Measurements from ENCODE around the gene DIP2C.
"Not testable (repeated sequence)": the region's sequence is repeated elsewhere in the genome, so short reads cannot be mapped to it uniquely, and the experiment has no call there.

DIP2C gene

DNA sequence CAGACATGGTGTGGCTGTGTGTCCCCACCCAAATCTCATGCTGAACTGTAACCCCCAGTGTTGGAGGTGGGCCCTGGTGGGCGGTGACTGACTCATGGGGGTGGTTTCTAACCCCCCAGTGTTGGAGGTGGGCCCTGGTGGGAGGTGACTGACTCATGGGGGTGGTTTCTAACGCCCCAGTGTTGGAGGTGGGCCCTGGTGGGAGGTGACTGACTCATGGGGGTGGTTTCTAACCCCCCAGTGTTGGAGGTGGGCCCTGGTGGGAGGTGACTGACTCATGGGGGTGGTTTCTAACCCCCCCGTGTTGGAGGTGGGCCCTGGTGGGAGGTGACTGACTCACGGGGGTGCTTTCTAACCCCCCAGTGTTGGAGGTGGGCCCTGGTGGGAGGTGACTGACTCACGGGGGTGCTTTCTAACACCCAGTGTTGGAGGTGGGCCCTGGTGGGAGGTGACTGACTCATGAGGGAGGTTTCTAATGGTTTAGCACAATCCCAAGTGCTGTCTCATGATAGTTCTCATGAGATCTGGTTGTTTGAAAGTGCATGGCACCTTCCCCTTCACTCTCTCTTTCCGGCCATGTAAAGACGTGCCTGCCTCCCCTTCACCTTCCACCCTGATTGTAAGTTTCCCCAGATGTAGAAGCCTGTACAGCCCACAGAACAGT is 78.7 kb downstream of the DIP2C start:
- DNase-seq (ENCODE audit: low spot score), result not testable (repeated sequence)

GRCh38 chr10:609868-610545 is 79.5 kb downstream of the DIP2C start:
- peak; percentile 68 for DNase-seq (ENCODE audit: low spot score)

- DNase-seq (ENCODE audit: low spot score), result no peak
Observed at GRCh38 chr10:609262-609658, 80.2 kb downstream of the DIP2C start.

- no peak for DNase-seq (ENCODE audit: low spot score)
Observed at GRCh38 chr10:608331-609261, 80.9 kb downstream of the DIP2C start.

- DNase-seq (ENCODE audit: low spot score), result no peak
Observed at GRCh38 chr10:607545-608185, 81.8 kb downstream of the DIP2C start.

DNA sequence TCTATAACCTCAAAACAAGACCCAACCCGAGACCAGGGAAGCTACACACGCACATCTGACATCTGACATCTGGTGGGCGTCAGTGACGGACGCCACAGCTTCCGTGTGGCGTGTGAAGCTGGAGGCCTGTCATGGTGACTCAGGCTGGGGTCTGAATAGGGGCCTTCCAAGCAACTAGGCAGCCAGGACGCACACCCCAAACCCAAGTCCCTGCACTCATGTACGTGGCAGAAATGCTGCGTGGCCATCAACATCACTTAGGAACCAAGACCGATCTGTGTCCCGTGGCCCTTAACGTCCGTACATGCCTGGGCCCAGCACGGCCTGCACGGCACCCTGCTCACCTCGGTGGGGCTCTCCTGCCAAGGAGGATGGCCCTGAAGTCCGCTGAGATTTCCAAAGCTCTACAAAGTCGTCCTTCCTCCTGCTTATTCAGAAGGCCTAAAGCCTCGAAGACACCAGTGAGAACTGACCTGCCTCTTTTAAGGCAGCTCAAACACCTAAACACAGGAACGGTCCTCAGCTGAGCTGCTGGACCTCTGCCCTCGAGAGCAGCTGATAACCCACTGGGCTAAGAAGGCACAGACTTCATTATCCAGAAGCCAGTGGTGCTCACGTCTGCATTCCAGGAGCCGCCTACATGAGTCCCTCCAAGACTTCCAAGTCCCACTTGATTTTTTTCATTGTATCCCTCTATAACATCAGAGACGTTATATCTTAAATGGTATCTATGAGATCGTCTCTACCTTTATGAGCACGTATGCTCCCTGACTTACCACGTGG is 82.5 kb downstream of the DIP2C start:
- DNase-seq (ENCODE audit: low spot score), result no peak

DNA sequence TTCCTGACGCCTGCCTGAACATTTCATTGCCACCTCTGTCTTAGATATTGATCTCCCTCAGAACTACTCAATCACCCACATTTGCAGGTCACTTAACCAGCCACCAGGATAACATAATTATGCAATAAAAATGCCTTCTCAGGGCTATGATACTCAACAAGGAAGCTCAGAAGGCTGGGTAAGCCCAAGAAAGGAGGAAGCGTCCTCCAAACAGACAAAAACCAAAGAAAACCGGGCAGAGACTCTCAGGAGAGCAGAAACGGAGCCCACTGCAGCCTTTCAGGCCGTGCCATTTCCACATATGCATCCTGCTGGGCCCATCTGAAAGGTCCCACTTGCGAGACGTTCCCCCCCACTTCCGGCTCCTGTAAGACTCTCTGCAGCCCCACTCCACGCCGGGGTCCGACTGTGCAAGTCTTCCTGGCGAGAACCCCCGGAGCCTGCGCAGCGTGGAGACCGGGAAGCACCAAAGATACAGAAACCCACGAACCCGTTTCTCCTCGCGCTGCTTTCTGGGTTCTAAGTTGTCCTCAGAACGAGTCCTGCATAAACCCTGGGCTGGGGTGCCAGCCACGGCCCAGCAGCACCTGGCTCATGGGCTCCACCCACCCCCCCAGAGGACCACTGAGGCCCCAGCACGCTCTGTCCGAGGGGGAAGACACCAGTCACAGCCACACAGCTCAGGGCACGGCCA is 83.7 kb downstream of the DIP2C start:
- DNase-seq (ENCODE audit: low spot score), result peak; percentile 60

DNA sequence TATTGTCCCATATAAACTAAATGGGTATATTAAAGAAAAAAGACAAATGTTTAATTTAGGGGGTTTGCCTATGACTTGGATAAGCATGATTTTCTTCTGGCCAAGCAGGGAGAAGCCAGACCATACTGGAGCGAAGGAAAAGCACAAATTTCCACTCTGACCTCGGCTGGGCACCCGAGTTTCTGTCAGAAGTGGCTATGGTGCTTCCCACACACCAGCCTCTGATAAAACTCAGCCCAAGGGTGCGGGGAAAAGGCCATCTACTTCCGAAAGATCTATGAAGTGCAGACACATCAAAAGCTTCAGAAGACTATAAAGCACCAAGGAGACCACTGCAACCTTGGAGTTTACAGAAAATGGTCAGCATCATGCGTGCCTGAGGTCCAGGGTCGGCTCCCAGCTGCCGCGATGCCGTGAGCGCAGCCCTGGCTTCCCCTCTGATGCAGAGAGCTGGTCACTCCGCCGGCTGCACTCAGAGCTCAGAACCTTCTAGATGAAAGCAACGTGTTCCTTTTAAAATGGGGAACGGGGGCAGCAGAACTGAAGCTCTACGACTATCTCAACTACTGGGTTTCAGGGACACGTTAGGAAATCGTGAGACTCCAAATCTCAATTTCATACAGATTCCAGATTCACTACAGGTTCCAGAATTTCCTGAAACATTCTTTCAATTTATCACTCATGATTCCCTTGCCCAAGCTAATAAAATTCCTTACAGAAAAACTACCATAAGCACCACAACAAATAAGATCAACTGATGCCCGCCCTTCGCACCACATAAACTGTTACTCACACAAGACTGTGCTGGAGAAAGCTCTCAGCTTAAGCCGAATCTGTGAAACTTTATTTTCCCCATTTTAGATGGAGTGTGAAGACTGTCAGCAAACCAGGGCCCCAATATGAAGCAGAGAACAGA is 84.5 kb downstream of the DIP2C start:
- DNase-seq (ENCODE audit: low spot score), result no peak

- DNase-seq (ENCODE audit: low spot score), result no peak
Observed at GRCh38 chr10:603745-604144, 85.7 kb downstream of the DIP2C start.

DNA sequence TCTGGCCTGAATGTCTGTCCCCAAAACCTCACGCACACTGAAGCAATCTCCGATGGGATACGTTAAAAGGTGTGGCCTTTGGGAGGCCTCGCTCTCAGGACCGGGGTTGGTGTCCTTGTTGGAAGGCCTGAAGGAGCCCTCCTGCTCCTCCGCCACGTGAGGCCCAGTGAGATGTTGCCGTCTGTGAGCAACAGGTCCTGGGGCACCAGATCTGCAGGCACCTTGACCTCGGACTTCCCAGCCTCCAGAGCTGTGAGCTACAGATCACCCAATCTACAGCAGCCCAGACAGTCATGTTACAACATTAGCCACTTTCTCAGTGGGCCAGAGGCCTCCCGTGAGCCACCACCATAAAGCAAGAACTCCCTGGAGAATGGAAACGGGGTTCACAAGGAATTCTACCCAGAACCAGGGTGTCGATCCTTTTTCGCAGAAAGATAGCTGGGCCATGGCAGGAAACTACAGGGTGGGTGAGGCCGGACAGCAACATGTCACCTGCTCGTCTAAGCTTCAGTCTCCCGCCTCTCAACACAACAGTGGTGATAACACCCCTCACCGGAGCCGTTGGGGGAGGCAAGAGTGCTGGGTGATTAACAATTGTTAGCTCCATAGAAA is 87.0 kb downstream of the DIP2C start:
- DNase-seq (ENCODE audit: low spot score), result no peak

DNA sequence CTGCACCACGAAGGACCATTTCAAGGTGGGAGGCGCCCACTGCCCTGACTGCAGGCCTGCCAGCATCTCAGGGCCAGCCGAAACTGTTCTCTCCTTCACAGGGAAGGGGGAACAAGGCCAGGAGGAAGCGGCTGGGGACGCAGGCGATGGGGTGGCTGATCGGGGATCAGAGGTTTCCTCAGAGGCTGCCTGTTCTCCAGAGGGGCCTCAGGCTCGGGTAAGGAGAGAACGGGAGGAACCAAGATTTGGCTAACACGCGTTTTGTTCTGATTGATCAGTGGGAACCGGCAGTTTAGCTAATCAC is 87.9 kb downstream of the DIP2C start:
- no peak for DNase-seq (ENCODE audit: low spot score)

- DNase-seq (ENCODE audit: low spot score), result no peak
Observed at GRCh38 chr10:600876-601659, 88.4 kb downstream of the DIP2C start.

- DNase-seq (ENCODE audit: low spot score), result no peak
Observed at GRCh38 chr10:600234-600633, 89.2 kb downstream of the DIP2C start.

DNA sequence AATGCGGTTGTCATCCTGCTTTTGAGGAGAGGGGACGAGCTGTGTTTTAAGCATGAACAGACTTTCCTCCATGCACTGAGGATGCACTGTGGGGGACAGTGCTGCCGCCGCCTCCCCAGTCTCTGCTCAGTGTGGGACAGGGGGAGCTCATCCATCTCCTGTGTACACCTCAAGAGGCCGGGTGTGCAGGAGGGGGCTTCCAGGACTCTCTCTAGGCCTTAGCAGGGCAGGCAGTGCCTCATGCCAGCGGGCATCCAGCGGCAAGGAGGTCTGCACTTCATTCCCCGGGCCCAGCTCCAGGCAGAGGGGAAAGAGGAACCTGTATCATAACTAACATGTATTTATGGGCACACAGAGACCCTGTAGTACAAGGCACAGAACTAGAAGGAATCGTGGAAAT is 89.7 kb downstream of the DIP2C start:
- DNase-seq (ENCODE audit: low spot score), result no peak

- DNase-seq (ENCODE audit: low spot score), result no peak
Observed at GRCh38 chr10:598415-599170, 90.9 kb downstream of the DIP2C start.

DNA sequence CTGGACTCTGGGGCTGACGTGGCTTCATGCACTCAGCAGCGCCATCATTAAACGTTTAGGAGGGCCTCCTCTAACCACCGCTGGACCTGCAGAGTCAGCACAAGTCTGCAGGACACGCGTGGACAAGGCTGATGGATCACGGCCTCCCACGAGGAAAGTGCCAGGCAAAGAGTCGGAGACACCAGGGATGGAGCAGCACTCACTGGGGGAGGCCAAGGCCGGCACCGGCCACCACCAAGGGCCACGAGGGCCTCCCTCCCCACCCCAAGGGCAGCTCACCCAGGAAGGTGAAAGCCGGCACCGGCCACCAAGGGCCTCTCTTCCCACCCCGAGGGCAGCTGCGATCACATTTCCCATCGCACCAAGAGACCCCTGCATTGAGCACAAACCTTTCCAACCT is 91.5 kb downstream of the DIP2C start:
- no peak for DNase-seq (ENCODE audit: low spot score)

GRCh38 chr10:596725-597345 is 92.6 kb downstream of the DIP2C start:
- no peak for DNase-seq (ENCODE audit: low spot score)
